ENCODE measurements around the gene SDHAF2. TPM values are rescaled to one million over a fixed set of nuclear protein-coding genes. Genes with fewer than 3 reads are reported as not detected.

SDHAF2 gene
- total RNA-seq, 1 experiment from 2014 or later: 34.0 TPM

- H3K9me3 ChIP-seq (ENCODE audit: control insufficient read depth in 1 of 2, insufficient read depth in 1 of 2, low read depth in 1 of 2, low read length in 2 of 2): no peaks in the 10 kb centered on the region
- intact Hi-C loops (cut with micrococcal nuclease): no loop called here
- no peak overlapping the region for H3K27ac ChIP-seq (ENCODE audit: low read depth, low read length)
- no peak for TF ChIP-seq SIN3A (IDR thresholded peaks at IDR 0.05; ENCODE audit: low read depth)
- no peak for TF ChIP-seq ATF3 (IDR thresholded peaks at IDR 0.05)
- TF ChIP-seq TCF7L2 (IDR thresholded peaks at IDR 0.05; ENCODE audit: borderline replicate concordance, extremely low read depth, insufficient read depth, insufficient read length): no peak
- no peaks in the 10 kb centered on the region for H3K27me3 ChIP-seq (ENCODE audit: insufficient read depth, low read length)
- no peak overlapping the region for H2AFZ ChIP-seq (ENCODE audit: low read depth, low read length, poor library complexity, severe bottlenecking)
- H3K4me1 ChIP-seq (ENCODE audit: control insufficient read depth in 1 of 2, insufficient read depth in 2 of 2, low read length in 2 of 2): no peaks in the 10 kb centered on the region
- ChIA-PET CTCF (no interaction called here), RAD21 (ENCODE audit: low non-redundant PET in 1 of 2, low total read pairs in 2 of 2, uncharacterized antibody in 2 of 2, unreplicated experiment in 2 of 2) (no interaction called here), POLR2A (no interaction called here)
- ATAC-seq (no peak), DNase-seq (ENCODE audit: low read depth, low spot score) (no peak)
- peaks cover 45% of the 10 kb centered on the region for H3K79me2 ChIP-seq (ENCODE audit: insufficient read depth, low read length)
- peaks cover 8% of the 10 kb centered on the region; the same call in 1 of the 2 replicates for H4K20me1 ChIP-seq (ENCODE audit: insufficient read depth)
- no peaks in the 10 kb centered on the region for H3K9me2 ChIP-seq (ENCODE audit: insufficient read depth)
- H3K36me3 ChIP-seq (ENCODE audit: control insufficient read depth in 1 of 2, insufficient read depth in 2 of 2, low read length in 2 of 2): peaks cover 69 to 78% of the 10 kb centered on the region in 2 experiments
- no peak overlapping the region for H3K4me2 ChIP-seq (ENCODE audit: low read length)
- H3K9ac ChIP-seq (ENCODE audit: low read length): no peak overlapping the region
- no peak overlapping the region for H3K4me3 ChIP-seq (replicated peaks in 1 of 2; ENCODE audit: low read depth in 1 of 2, low read length in 2 of 2)
- BruUV-seq (replicated peaks): no TSS peak
Measured at GRCh38 chr11:61411589-61411988, 18.3 kb upstream of the SDHAF2 start.

GRCh38 chr11:61413496-61413895 is 16.4 kb upstream of the SDHAF2 start:
- Histone ChIP-seq H3K4me2 (ENCODE audit: low read length) (no peak overlapping the region), H4K20me1 (ENCODE audit: insufficient read depth) (no peaks in the 10 kb centered on the region), H2AFZ (ENCODE audit: low read depth, low read length, poor library complexity, severe bottlenecking) (no peak overlapping the region), H3K4me3 (replicated peaks in 1 of 2; ENCODE audit: low read depth in 1 of 2, low read length in 2 of 2) (no peak overlapping the region), H3K27me3 (ENCODE audit: insufficient read depth, low read length) (no peaks in the 10 kb centered on the region), H3K4me1 (ENCODE audit: control insufficient read depth in 1 of 2, insufficient read depth in 2 of 2, low read length in 2 of 2) (no peaks in the 10 kb centered on the region), H3K9ac (ENCODE audit: low read length) (no peak overlapping the region), H3K79me2 (ENCODE audit: insufficient read depth, low read length) (peaks cover 52% of the 10 kb centered on the region), H3K36me3 (ENCODE audit: control insufficient read depth in 1 of 2, insufficient read depth in 2 of 2, low read length in 2 of 2) (peaks cover 72 to 77% of the 10 kb centered on the region in 2 experiments), H3K27ac (ENCODE audit: low read depth, low read length) (no peak overlapping the region), H3K9me2 (ENCODE audit: insufficient read depth) (no peaks in the 10 kb centered on the region), H3K9me3 (ENCODE audit: control insufficient read depth in 1 of 2, insufficient read depth in 1 of 2, low read depth in 1 of 2, low read length in 2 of 2) (no peaks in the 10 kb centered on the region)
- no TSS peak for BruUV-seq (replicated peaks)
- POLR2A ChIA-PET: no interaction called here
- intact Hi-C loops (cut with micrococcal nuclease): no loop called here
- no peak for ATAC-seq
- no peak for DNase-seq (ENCODE audit: low read depth, low spot score)
- TF ChIP-seq FOSL1 (IDR thresholded peaks at IDR 0.05; ENCODE audit: low read depth): no peak
- no peak for TF ChIP-seq CEBPB (IDR thresholded peaks at IDR 0.05; ENCODE audit: low read depth)
- no peak for TF ChIP-seq YY1 (IDR thresholded peaks at IDR 0.05; ENCODE audit: extremely low read depth, insufficient replicate concordance, low read depth, low read length)
- TF ChIP-seq CTCF (IDR thresholded peaks at IDR 0.05 in 2 of 3, conservative IDR thresholded peaks at IDR 0.05 in 1 of 3; ENCODE audit: borderline replicate concordance in 1 of 3, insufficient read depth in 1 of 3, low read depth in 2 of 3, low read length in 2 of 3): no peak
- no peak for TF ChIP-seq TCF7L2 (IDR thresholded peaks at IDR 0.05; ENCODE audit: borderline replicate concordance, extremely low read depth, insufficient read depth, insufficient read length)
- no peak for TF ChIP-seq CBX3 (IDR thresholded peaks at IDR 0.05; ENCODE audit: low read depth)
- TF ChIP-seq ELF1 (IDR thresholded peaks at IDR 0.05; ENCODE audit: borderline replicate concordance, low read depth): no peak
- no peak for TF ChIP-seq RAD21 (IDR thresholded peaks at IDR 0.05; ENCODE audit: low read depth)
- CTCF ChIA-PET: no interaction called here
- RAD21 ChIA-PET (ENCODE audit: low non-redundant PET in 1 of 2, low total read pairs in 2 of 2, uncharacterized antibody in 2 of 2, unreplicated experiment in 2 of 2): no interaction called here
